ENCODE data around the gene AHSP.

Gene AHSP

DNA sequence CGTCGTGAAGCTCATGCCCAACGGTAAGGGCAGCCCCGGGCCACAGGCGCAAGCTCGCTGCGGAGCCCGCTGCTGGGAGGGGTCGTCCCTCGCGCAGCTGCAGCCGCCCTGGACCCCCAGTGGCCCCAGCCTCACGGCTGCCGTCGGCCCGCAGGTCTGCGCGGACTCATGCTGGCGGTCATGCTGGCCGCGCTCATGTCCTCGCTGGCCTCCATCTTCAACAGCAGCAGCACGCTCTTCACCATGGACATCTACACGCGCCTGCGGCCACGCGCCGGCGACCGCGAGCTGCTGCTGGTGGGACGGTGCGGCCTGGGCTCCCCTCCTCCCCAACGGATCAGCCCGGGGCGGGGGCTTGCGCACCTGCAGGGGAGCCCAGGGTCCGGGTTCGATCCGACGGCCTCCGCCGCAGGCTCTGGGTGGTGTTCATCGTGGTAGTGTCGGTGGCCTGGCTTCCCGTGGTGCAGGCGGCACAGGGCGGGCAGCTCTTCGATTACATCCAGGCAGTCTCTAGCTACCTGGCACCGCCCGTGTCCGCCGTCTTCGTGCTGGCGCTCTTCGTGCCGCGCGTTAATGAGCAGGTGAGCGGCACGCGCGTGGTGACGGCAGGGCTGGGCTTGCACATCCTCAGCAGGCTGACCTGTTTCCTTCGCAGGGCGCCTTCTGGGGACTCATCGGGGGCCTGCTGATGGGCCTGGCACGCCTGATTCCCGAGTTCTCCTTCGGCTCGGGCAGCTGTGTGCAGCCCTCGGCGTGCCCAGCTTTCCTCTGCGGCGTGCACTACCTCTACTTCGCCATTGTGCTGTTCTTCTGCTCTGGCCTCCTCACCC, 39.0 kb upstream of the AHSP start:
- ChIA-PET POLR2A (interaction anchor here (1.2 to 2.4 kb wide), 4 partner anchors 12 to 20 kb away, joined by 5 to 8 read pairs (median 6); partner anchors contain the start of gene RUSF1), CTCF (interaction anchor here (1.3 to 2.8 kb wide), 3 partner anchors 8 to 380 kb away, joined by 4 to 11 read pairs (median 4); no protein-coding TSS in a partner anchor)
- TF ChIP-seq, protein P1, sequence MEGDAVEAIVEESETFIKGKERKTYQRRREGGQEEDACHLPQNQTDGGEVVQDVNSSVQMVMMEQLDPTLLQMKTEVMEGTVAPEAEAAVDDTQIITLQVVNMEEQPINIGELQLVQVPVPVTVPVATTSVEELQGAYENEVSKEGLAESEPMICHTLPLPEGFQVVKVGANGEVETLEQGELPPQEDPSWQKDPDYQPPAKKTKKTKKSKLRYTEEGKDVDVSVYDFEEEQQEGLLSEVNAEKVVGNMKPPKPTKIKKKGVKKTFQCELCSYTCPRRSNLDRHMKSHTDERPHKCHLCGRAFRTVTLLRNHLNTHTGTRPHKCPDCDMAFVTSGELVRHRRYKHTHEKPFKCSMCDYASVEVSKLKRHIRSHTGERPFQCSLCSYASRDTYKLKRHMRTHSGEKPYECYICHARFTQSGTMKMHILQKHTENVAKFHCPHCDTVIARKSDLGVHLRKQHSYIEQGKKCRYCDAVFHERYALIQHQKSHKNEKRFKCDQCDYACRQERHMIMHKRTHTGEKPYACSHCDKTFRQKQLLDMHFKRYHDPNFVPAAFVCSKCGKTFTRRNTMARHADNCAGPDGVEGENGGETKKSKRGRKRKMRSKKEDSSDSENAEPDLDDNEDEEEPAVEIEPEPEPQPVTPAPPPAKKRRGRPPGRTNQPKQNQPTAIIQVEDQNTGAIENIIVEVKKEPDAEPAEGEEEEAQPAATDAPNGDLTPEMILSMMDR (IDR thresholded peaks at IDR 0.05; ENCODE audit: insufficient read depth, low read length, missing control alignments), result no peak
- DNase-seq (ENCODE audit: low read depth, low spot score), result no peak
- H3K4me3 ChIP-seq (ENCODE audit: low read depth, low read length), result peak overlapping the region; percentile 55

DNA sequence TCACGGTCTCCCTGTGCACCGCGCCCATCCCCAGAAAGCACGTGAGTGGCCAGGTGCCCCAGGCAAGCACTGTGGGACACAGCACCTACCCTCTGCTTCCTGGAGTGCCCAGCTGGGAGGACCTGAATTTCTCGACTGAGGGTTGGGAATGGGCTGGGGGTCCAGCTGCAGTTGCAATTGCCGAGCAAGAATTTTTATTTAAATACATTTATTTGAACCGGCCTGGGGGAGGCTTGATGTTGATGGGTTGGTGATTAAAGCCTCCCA, 38.5 kb upstream of the AHSP start:
- TF ChIP-seq, protein P1 (IDR thresholded peaks at IDR 0.05; ENCODE audit: insufficient read depth, low read length, missing control alignments), result no peak
- H3K4me3 ChIP-seq (ENCODE audit: low read depth, low read length), result no peak overlapping the region
- POLR2A ChIA-PET, result interaction anchor here (1.0 to 2.4 kb wide), 2 partner anchors 8 to 15 kb away, joined by 3 to 8 read pairs; no protein-coding TSS in a partner anchor
- DNase-seq (ENCODE audit: low read depth, low spot score), result no peak
- CTCF ChIA-PET, result interaction anchor here (1.4 kb wide), 1 partner anchor 380 kb away, joined by 4 read pairs; no protein-coding TSS in a partner anchor

DNA sequence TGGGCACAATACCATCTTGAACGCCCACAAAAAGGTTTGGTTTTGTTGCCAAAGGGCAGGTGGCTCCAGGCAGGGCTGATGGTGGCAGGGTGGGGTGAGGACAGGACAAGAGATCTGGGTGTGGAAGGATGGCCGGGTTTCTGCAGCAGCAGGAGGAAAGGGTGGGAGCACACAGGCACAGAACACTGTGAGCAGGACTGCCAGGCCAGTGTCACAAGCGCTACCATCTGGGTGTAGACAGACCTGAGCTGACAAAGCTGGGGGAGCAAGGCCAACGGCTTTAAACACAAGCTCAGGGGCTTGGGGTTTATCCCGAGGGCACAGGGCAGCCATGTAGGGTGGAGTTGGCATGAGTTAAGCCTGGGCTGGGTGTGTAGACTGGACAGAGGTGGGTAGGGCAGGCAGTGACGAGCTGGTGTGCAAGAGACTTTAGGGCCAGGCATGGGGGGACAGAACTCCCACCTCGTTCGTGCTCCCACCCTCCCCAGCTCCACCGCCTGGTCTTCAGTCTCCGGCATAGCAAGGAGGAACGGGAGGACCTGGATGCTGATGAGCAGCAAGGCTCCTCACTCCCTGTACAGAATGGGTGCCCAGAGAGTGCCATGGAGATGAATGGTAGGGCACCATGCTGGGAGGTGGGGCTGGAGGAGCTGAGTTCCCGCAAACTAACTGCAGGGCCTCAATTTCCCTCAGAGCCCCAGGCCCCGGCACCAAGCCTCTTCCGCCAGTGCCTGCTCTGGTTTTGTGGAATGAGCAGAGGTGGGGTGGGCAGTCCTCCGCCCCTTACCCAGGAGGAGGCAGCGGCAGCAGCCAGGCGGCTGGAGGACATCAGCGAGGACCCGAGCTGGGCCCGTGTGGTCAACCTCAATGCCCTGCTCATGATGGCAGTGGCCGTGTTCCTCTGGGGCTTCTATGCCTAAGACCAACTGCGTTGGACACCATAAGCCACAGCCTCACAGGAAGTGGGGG, 37.8 kb upstream of the AHSP start:
- no peak overlapping the region for H3K4me3 ChIP-seq (ENCODE audit: low read depth, low read length)
- POLR2A ChIA-PET, result interaction anchor here (1.0 to 1.2 kb wide), 2 partner anchors 9 to 11 kb away, joined by 3 read pairs; no protein-coding TSS in a partner anchor
- TF ChIP-seq, protein P1 (IDR thresholded peaks at IDR 0.05; ENCODE audit: insufficient read depth, low read length, missing control alignments), result no peak
- CTCF ChIA-PET, result interaction anchor here (1.5 kb wide), 1 partner anchor 18 kb away, joined by 3 read pairs; the partner anchor contains the start of gene RUSF1
- no peak for DNase-seq (ENCODE audit: low read depth, low spot score)

DNA sequence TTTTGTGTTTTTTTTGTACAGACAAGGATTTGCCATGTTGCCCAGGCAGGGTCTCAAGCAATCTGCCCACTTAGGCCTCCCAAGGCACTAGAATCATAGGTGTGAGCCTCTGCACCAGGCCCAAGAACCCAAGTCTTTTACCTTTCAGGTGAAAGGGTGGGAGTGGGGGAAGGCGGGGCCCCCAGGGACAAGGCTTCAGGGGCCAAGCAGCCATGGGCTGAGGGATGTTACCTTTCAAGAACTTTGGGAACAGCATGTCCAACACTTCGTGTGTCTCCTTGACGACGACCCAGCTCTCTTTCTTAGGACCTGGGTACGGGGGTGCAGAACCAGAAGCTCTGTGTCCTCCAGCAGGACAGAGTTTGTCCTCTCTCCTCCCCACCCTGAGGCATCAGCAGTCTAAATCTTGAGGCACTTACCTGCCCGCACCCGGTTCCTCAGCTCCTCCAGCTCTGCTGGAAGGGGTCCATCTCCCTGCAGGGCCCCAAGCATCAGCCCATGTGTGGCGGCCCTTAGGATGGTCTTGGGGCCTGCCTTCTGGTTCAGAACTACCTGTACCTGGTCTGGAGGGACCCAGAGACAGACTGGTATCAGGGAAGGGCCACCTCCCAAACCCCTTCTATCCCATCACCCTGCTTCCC, 35.8 kb upstream of the AHSP start:
- CTCF ChIA-PET, result no interaction called here
- TF ChIP-seq, protein P1 (IDR thresholded peaks at IDR 0.05; ENCODE audit: insufficient read depth, low read length, missing control alignments), result no peak
- POLR2A ChIA-PET, result no interaction called here
- no peak for DNase-seq (ENCODE audit: low read depth, low spot score)
- H3K4me3 ChIP-seq (ENCODE audit: low read depth, low read length), result no peak overlapping the region

DNA sequence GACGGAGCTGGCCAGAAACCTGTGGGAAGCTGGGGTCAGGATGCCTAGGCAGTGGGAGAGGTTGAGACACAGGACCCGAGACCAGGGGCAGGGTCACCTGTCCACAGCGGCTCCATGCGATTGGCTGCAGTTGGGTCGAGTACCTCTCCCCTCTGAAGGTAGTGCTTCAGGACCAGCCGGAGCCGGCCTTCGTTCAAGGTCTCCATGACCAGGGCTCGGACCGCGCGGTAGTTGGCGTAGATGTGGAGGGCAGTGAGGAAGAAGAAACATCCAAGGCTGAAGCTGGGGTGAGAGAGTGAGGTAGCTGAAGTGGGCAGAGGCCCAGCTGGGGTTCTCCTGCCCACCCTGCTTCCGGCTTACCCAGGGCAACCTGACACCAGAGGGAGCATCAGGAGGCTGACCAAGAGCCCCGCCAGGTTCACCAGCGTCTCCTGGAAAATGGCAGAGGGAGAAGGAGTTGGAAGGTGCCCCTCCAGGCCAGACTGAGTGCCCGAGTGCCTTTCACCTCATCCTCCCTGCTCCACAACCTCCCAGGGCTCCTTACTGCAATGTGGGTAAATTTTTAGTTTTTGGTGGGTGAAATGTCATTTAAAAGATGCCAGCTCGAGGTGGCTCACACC, 34.1 kb upstream of the AHSP start:
- POLR2A ChIA-PET, result no interaction called here
- CTCF ChIA-PET, result interaction anchor here (1.4 to 1.7 kb wide), 2 partner anchors 203 to 207 kb away, joined by 3 read pairs; no protein-coding TSS in a partner anchor
- TF ChIP-seq, protein P1 (IDR thresholded peaks at IDR 0.05; ENCODE audit: insufficient read depth, low read length, missing control alignments), result no peak
- H3K4me3 ChIP-seq (ENCODE audit: low read depth, low read length), result no peak overlapping the region
- no peak for DNase-seq (ENCODE audit: low read depth, low spot score)
